ENCODE measurements around the gene GLCE.

The GLCE gene

DNA sequence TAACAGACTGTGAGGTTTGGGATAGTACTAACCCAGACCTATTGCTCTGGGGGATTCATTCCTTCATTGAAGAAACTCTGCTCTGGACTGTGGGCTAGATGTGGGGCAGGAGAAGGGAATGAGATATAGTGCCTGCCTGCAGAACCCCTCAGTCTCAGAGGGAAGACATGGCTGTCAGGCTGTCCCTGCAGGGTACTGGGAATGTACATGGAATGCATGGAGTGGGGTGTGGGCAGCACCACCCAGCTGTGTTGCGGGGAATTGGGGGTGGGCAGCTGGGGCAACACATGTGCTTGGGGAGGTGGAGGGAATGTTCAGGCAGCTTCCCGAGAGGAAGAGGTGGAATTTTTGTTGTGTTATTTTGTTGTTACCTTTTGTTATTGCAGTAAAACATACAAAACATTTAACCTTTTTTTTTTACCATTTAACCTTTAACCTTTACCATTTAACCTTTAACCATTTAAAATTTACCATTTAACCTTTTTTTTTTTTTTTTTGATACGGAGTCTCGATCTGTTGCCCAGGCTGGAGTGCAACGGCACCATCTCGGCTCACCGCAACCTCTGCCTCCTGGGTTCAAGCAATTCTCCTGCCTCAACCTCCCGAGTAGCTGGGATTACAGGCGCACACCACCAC lies 145.6 kb downstream of the GLCE start:
- no peaks in the 10 kb centered on the region for H4K20me1 ChIP-seq (ENCODE audit: insufficient read depth, low read length)
- H3K9me3 ChIP-seq (ENCODE audit: low read length), result no peaks in the 10 kb centered on the region
- H2AFZ ChIP-seq (ENCODE audit: low read length), result no peak overlapping the region
- no peak overlapping the region for H3K9ac ChIP-seq (ENCODE audit: low read length)
- H3K27ac ChIP-seq (ENCODE audit: low read depth, low read length, poor library complexity, severe bottlenecking), result no peak overlapping the region
- no peaks in the 10 kb centered on the region for H3K4me1 ChIP-seq (ENCODE audit: insufficient read depth, low read length, severe bottlenecking)
- no peaks in the 10 kb centered on the region for H3F3A ChIP-seq (ENCODE audit: insufficient read depth, low read length)
- TF ChIP-seq EZH2 (IDR thresholded peaks at IDR 0.05; ENCODE audit: borderline replicate concordance, low read length), result no peak
- TF ChIP-seq, protein P1, sequence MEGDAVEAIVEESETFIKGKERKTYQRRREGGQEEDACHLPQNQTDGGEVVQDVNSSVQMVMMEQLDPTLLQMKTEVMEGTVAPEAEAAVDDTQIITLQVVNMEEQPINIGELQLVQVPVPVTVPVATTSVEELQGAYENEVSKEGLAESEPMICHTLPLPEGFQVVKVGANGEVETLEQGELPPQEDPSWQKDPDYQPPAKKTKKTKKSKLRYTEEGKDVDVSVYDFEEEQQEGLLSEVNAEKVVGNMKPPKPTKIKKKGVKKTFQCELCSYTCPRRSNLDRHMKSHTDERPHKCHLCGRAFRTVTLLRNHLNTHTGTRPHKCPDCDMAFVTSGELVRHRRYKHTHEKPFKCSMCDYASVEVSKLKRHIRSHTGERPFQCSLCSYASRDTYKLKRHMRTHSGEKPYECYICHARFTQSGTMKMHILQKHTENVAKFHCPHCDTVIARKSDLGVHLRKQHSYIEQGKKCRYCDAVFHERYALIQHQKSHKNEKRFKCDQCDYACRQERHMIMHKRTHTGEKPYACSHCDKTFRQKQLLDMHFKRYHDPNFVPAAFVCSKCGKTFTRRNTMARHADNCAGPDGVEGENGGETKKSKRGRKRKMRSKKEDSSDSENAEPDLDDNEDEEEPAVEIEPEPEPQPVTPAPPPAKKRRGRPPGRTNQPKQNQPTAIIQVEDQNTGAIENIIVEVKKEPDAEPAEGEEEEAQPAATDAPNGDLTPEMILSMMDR (IDR thresholded peaks at IDR 0.05; ENCODE audit: low read length), result no peak
- H3K9me2 ChIP-seq (ENCODE audit: low read depth, low read length), result no peaks in the 10 kb centered on the region
- H3K4me3 ChIP-seq (ENCODE audit: low read depth, low read length, poor library complexity, severe bottlenecking), result no peak overlapping the region
- H3K36me3 ChIP-seq (ENCODE audit: insufficient read depth, low read length), result no peaks in the 10 kb centered on the region
- H3K79me2 ChIP-seq (ENCODE audit: insufficient read depth, low read length), result no peaks in the 10 kb centered on the region
- H3K27me3 ChIP-seq (ENCODE audit: insufficient read depth, low read length), result no peaks in the 10 kb centered on the region
- H3K4me2 ChIP-seq (ENCODE audit: low read length), result no peak overlapping the region

DNA sequence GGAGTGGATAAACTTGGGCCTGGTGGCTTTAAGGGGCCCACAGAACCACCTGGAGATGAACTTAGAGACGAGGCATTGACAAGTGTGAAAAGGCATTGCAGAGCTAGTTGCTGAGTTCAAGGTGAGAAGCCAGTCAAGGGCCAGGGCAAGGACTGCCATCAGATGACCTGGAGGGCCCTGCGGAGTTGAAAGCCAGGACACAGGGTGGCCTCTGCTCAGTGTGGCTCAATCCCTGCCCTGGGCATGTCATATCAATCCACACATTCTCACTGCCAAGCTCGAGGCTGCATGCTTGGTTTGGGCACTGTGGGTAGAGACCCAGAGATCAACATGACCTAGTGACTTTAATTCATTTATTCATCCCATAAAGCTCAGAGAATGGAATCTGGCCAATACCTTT lies 147.5 kb downstream of the GLCE start:
- TF ChIP-seq, protein P1 (IDR thresholded peaks at IDR 0.05; ENCODE audit: low read length), result no peak
- no peak for TF ChIP-seq EZH2 (IDR thresholded peaks at IDR 0.05; ENCODE audit: borderline replicate concordance, low read length)
- H3K36me3 ChIP-seq (ENCODE audit: insufficient read depth, low read length), result no peaks in the 10 kb centered on the region
- no peak overlapping the region for H3K9ac ChIP-seq (ENCODE audit: low read length)
- H3K79me2 ChIP-seq (ENCODE audit: insufficient read depth, low read length), result no peaks in the 10 kb centered on the region
- no peaks in the 10 kb centered on the region for H3K27me3 ChIP-seq (ENCODE audit: insufficient read depth, low read length)
- H3K9me3 ChIP-seq (ENCODE audit: low read length), result no peaks in the 10 kb centered on the region
- H3K9me2 ChIP-seq (ENCODE audit: low read depth, low read length), result no peaks in the 10 kb centered on the region
- H2AFZ ChIP-seq (ENCODE audit: low read length), result no peak overlapping the region
- no peaks in the 10 kb centered on the region for H3F3A ChIP-seq (ENCODE audit: insufficient read depth, low read length)
- H3K4me1 ChIP-seq (ENCODE audit: insufficient read depth, low read length, severe bottlenecking), result no peaks in the 10 kb centered on the region
- H3K4me3 ChIP-seq (ENCODE audit: low read depth, low read length, poor library complexity, severe bottlenecking), result no peak overlapping the region
- H3K27ac ChIP-seq (ENCODE audit: low read depth, low read length, poor library complexity, severe bottlenecking), result no peak overlapping the region
- no peak overlapping the region for H3K4me2 ChIP-seq (ENCODE audit: low read length)
- no peaks in the 10 kb centered on the region for H4K20me1 ChIP-seq (ENCODE audit: insufficient read depth, low read length)

DNA sequence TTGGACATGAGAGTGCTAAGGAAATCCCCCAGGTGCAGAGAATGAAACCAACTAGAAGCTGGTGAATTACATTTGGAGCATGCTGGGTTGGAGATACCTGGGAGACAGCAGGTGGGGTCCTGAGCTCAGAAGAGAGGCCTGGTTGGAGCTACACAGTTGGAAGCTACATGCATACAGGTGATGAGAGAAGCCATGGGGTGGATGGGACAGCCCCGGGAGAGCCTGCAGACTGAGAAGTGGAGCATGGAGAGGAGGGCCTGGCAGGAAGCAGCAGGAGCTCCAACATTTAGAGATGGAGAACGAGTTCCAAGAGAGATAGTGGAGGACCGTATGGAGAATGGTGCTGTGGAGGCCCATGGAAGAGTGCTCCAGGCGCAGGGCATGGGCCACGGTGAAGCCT lies 148.5 kb downstream of the GLCE start:
- H4K20me1 ChIP-seq (ENCODE audit: insufficient read depth, low read length), result no peaks in the 10 kb centered on the region
- H2AFZ ChIP-seq (ENCODE audit: low read length), result no peak overlapping the region
- H3K27me3 ChIP-seq (ENCODE audit: insufficient read depth, low read length), result no peaks in the 10 kb centered on the region
- no peaks in the 10 kb centered on the region for H3K36me3 ChIP-seq (ENCODE audit: insufficient read depth, low read length)
- H3F3A ChIP-seq (ENCODE audit: insufficient read depth, low read length), result no peaks in the 10 kb centered on the region
- H3K9ac ChIP-seq (ENCODE audit: low read length), result no peak overlapping the region
- H3K4me1 ChIP-seq (ENCODE audit: insufficient read depth, low read length, severe bottlenecking), result no peaks in the 10 kb centered on the region
- TF ChIP-seq, protein P1 (IDR thresholded peaks at IDR 0.05; ENCODE audit: low read length), result no peak
- no peak for TF ChIP-seq EZH2 (IDR thresholded peaks at IDR 0.05; ENCODE audit: borderline replicate concordance, low read length)
- H3K4me3 ChIP-seq (ENCODE audit: low read depth, low read length, poor library complexity, severe bottlenecking), result no peak overlapping the region
- no peaks in the 10 kb centered on the region for H3K79me2 ChIP-seq (ENCODE audit: insufficient read depth, low read length)
- H3K27ac ChIP-seq (ENCODE audit: low read depth, low read length, poor library complexity, severe bottlenecking), result no peak overlapping the region
- H3K9me2 ChIP-seq (ENCODE audit: low read depth, low read length), result no peaks in the 10 kb centered on the region
- H3K9me3 ChIP-seq (ENCODE audit: low read length), result no peaks in the 10 kb centered on the region
- H3K4me2 ChIP-seq (ENCODE audit: low read length), result no peak overlapping the region
